Measurements from ENCODE around the gene MYRFL.

Gene MYRFL

DNA sequence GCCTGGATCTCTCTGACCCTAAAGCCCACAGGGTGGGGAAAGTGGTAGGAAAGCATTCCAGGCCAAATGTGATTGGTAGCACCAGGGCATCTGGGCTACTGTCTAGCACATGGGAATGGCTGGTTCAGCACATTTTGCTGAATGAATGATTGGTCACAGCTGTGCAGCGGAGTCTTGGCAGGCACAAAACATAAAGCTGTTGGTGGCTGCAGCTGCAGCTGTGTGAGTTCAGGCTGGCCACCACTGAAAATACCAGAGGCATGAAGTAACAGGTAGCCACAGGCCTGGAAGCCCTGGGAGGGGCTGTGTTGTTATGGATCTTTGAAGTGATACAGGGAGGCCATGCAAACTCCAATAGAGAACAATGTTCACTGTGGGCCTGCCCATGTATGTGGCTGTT lies 72.7 kb downstream of the MYRFL start:
- DNase-seq (ENCODE audit: low spot score): peak; percentile 55

DNA sequence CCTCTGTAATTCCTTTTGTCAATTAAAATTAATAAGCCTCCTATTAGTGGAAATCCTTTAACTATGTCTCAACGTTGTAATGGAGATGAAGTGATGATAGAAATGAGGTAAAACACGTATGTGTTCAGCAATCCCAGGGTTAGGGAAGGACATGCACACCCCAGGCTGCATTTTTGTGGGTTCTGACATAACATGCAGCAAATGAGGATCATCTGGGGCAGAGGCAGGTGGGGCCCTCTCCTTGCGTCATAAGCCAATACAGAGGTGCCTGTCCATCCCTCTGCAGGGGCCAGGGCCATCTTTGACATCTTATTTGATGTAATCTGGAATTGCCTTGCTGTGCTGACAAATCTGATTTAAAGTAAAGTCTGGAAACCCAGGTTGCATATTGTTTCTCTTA lies 73.2 kb downstream of the MYRFL start:
- DNase-seq (ENCODE audit: low spot score): no peak

GRCh38 chr12:69900720-69901131 lies 75.7 kb downstream of the MYRFL start:
- DNase-seq (ENCODE audit: low spot score): peak; percentile 29

GRCh38 chr12:69901221-69901905 lies 76.3 kb downstream of the MYRFL start:
- DNase-seq (ENCODE audit: low spot score): no peak

- DNase-seq (ENCODE audit: low spot score): no peak
These were observed 78.5 kb downstream of the MYRFL start for GRCh38 chr12:69903548-69903947.

DNA sequence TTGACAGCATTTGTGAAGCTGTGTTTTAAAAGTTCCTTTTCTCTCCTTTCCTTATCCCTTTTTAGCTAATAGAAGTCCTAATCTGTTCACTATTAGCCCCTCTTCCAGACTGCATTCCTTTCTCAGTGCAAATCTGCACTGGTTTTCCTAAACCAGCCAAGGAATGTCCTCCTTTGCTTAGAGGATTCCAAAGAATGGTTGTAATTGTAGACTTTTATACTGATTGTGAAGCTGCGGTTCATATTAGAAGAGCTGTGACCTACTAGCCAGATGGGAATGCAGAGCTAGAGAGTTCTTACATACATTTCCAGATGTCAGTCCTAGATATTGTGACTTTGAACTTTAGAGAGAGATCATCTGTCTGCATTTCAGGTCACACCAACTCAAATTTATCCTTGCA lies 79.8 kb downstream of the MYRFL start:
- no peak for DNase-seq (ENCODE audit: low spot score)

DNA sequence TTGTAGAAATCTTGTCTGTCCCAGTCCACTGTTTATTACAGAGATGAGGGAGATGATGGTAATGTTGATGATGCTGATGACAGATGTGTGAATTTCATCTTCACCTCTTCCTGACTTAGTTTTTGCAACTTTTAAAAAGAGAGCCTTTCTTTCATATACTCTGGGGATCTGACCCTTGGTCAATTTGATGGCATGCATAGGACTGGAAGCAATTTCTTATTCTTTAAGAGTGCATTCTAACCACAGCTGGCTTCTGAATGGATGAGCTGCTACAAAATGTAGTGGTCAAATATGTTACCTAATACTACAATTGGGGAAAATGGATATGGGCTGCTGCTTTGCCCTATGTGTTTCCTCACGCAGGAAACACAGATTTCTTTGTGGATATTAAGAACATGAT lies 80.8 kb downstream of the MYRFL start:
- DNase-seq (ENCODE audit: low spot score): no peak

- no peak for DNase-seq (ENCODE audit: low spot score)
These were observed 81.6 kb downstream of the MYRFL start for GRCh38 chr12:69906411-69907216.

GRCh38 chr12:69908203-69908602 lies 83.2 kb downstream of the MYRFL start:
- DNase-seq (ENCODE audit: low spot score): no peak

DNA sequence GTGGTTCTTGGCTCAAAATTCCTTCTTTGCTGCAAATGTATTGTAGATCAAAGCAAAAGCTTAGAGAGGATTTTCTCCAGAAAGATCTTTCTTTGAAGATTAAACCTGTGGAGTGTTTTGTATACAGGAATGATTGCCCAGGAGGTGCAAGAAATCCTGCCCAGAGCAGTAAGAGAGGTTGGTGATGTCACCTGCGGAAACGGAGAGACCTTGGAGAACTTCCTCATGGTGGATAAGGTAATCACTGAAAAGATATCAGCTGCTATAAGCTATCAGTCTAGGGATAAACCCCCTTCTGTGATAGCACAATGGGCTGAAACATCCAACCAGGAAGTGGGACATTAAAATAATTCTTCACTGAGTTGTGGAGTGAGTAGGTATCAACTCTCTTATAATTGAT lies 85.7 kb downstream of the MYRFL start:
- no peak for DNase-seq (ENCODE audit: low spot score)

DNA sequence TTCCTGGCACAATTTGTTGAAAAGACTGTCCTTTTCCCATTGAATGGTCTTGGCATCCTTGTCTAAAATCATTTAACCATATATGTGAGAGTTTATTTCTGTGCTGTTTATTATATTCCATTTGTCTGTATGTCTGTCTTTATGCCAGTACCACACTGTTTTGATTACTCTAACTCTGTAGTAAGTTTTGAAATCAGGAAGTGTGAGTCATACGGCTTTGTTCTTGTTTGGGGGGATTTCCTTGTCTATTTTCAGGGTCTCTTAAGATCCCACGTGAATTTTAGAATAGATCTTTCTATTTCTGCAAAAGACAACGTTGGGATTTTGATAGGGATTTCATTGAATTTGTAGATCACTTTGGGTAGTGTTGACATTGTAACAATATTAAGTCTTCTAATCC lies 88.5 kb downstream of the MYRFL start:
- no peak for DNase-seq (ENCODE audit: low spot score)

GRCh38 chr12:69915964-69916363 lies 90.9 kb downstream of the MYRFL start:
- no peak for DNase-seq (ENCODE audit: low spot score)

- no peak for DNase-seq (ENCODE audit: low spot score)
These were observed 91.7 kb downstream of the MYRFL start for GRCh38 chr12:69916544-69917235.

DNA sequence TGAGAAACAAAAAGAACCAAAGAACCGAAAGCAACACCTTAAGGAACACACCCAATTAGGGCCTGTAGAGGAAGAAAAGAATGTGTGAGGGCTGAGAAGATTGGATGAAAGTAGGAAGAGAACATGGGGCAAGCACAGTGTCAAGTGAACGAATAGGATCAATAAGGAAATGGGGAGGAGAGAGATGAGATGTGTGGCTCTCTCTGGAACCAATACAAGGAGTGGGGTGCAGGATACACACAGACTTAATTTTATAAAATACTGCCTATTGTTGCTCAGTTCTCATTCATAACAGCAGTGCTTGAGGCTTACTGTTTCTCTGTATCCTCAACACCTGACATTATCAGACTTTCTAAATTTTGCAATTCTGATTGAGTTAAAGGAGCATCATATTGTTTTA lies 93.3 kb downstream of the MYRFL start:
- DNase-seq (ENCODE audit: low spot score): no peak

DNA sequence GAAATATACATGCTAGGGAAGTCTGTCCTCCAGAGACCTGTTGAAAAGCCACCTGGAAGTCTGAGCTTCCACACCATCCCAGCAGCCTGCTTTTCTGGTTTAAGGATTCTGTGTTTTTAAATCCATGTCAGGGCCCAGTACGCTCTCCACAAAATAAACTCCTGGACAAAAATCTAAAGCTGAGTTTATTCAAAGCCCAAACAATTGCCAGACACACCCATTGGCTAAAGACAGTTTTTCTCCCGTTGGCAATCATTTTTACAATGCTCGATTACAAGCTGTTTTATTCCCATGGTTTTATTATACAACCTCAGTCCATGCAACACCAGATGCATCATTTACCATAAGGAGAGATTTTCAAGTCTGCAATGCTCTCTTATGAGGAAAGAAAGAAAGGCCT lies 94.5 kb downstream of the MYRFL start:
- DNase-seq (ENCODE audit: low spot score): no peak

- no peak for DNase-seq (ENCODE audit: low spot score)
These were observed 96.8 kb downstream of the MYRFL start for GRCh38 chr12:69921831-69922230.

GRCh38 chr12:69922999-69923398 lies 98.0 kb downstream of the MYRFL start:
- DNase-seq (ENCODE audit: low spot score): no peak

DNA sequence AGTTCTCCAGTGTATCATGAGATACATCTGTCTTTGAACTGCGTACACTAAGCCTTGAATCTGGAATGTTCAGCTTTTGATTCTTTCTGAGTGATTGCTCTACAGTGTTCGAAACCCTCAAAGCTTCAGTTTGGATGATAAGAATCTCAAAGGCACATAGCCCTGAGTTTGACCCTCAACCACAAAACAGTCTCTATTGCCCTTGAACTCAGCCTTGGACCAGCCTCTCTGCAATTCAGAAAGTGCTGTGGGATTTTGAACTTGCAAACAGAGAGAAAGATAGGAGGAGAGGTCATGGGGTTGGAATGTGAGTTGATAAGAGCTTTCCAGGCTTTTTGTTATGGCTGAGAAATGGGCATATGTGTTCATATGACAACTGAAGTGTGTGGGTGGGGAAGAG lies 100.3 kb downstream of the MYRFL start:
- no peak for DNase-seq (ENCODE audit: low spot score)

- DNase-seq (ENCODE audit: low spot score): no peak
These were observed 102.1 kb downstream of the MYRFL start for GRCh38 chr12:69927164-69927563.

DNA sequence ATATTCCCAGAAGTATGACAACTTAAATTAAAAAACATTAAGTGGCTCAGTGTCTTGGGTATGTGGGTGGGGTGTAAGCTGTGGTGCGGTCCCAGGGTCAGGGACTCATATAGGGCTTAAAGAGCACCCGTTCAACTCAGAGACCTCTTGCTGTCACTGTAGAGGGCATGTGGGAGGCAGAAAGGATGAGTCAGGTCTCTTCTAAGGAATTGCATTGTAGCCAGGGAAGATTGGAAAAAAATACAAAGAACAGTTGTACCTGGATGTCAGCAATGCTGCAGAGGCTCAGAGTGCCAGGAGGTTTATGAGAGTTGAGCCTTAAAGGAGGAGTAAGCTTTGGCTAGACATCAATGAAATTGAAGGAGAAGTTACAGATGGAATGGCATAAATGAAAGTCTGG lies 104.1 kb downstream of the MYRFL start:
- no peak for DNase-seq (ENCODE audit: low spot score)

DNA sequence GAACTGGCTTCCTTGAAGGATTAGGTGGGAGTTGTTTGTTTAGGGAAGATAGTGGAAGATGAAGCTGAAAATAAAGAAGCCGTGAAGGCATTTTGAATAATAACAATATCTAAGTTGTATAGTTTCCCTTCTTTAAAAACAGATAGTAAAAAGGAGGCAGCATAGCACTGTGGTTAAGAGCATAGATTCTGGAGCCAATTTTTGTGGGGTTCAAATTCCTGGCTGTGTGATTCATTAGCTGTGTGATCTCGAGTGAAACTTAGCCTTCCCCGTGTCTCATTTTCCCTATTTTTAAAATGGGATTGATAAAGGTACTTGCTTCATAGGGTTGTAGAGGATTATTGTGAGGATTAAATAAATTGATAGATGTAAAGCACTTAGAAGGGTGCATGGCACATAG lies 104.5 kb downstream of the MYRFL start:
- no peak for DNase-seq (ENCODE audit: low spot score)

DNA sequence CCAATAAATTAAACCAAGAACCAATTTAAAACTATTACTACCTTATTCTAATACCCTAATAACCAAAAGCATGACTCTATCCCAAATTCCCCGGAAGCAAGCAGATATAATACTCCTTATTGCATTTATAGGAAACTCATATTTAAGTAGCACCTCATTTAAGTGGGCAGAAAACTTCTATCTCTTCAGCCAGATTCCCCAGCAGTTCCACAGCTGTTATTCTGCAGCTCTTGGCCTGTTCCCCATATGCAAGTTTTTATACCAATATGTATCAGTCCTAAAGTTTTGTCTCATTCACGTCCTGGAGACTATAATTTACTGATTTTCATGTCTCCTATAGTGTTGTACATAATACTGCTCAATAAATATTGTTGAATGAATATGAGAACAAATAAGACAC lies 106.5 kb downstream of the MYRFL start:
- DNase-seq (ENCODE audit: low spot score): no peak

DNA sequence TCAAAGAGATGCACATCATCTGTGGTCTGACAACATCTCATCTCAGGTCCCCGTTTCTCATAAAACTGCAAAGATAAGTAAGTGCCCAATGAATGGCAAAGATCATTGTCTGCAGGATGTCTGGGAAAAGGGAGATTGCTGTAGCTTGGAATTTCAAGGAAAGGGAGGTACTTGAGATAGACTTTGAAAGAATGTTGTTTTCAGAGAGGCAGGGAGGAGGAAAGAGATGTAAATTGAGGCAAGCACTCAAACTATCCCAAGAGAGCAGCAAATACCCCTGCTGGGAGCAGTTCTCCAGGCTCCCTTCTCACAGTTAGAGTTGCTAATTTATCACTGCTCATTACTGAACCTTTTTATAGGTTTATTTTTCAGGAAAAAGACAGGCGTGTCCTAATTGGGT lies 107.1 kb downstream of the MYRFL start:
- DNase-seq (ENCODE audit: low spot score): no peak

Measured in AG08396 (cell line).